Endothelial cell of umbilical vein (primary cell): ENCODE results near the gene TENT4A. TPM values are rescaled to one million over a fixed set of nuclear protein-coding genes. Genes with fewer than 3 reads are reported as not detected.

ENCODE experiments used
- BruUV-seq: library from RNA; stranded (reverse); fragments of 400-500 nt; replicated peaks from 2 replicates; lab custom pipeline; 2021; lab: Mats Ljungman, UMichigan
- CTCF ChIA-PET: fragments of 300-600, 350-600 bp; sonication (Branson Sonifier 250); formaldehyde crosslinking; loops from one replicate; lab custom pipeline; 2021; ENCODE audit warnings: antibody characterized with exemption, inconsistent platforms; lab: Charles Lee
- POLR2A ChIA-PET: fragments of 300-600, 350-600 bp; sonication (Branson Sonifier 250); formaldehyde crosslinking; loops from one replicate; lab custom pipeline; 2021; ENCODE audit warnings: antibody characterized with exemption, inconsistent platforms; lab: Charles Lee
- DNase-seq: peaks from one replicate; pipeline ENCODE4 v3.0.0-alpha.2; 2011; ENCODE audit warnings: low read depth, low spot score
- FAIRE-seq: peaks from 2 replicates; lab custom pipeline; 2011; peaks lifted over from hg19 to GRCh38; lab: Jason Lieb, UNC
- H2AFZ ChIP-seq: 2 replicates; pipeline ENCODE4 v1.6.0; 2012; ENCODE audit warnings: low read depth, low read length, control low read depth, inconsistent platforms
- H3K27ac ChIP-seq: 2 replicates; pipeline ENCODE4 v1.5.1; 2011; ENCODE audit warnings: low read depth, mild to moderate bottlenecking, control low read depth, low read length, moderate library complexity; ENCODE audit not compliant: insufficient read depth
- H3K27me3 ChIP-seq, 2 experiments: 2 replicates each; pipeline versions ENCODE4 v1.6.0 to v1.6.1; 2011; ENCODE audit warnings: low read length in 2 of 2, mixed read lengths in 1 of 2; ENCODE audit not compliant: control insufficient read depth in 2 of 2, insufficient read depth in 2 of 2
- H3K36me3 ChIP-seq, 2 experiments: 2 replicates in 1 of 2; 3 replicates in 1 of 2; pipeline ENCODE4 v1.5.1; 2011; ENCODE audit warnings: low read length in 2 of 2, mild to moderate bottlenecking in 1 of 2, moderate library complexity in 1 of 2; ENCODE audit not compliant: control insufficient read depth in 2 of 2, insufficient read depth in 2 of 2; ENCODE audit errors: extremely low read depth in 1 of 2
- H3K4me1 ChIP-seq: 3 replicates; pipeline ENCODE4 v1.5.1; 2011; ENCODE audit warnings: mild to moderate bottlenecking, low read length; ENCODE audit not compliant: control insufficient read depth, insufficient read depth; ENCODE audit errors: extremely low read depth
- H3K4me2 ChIP-seq: 2 replicates; pipeline ENCODE4 v1.6.1; 2011; ENCODE audit warnings: low read length, control low read depth, mixed read lengths; ENCODE audit not compliant: insufficient read depth
- H3K4me3 ChIP-seq, 3 experiments: fragments of 200-600 bp in 1 of 3; sonication (generic), shearing (Covaris generic) in 1 of 3; replicated peaks in 1 of 3; 2 replicates each; pipeline ENCODE4 v1.5.1; 2011 to 2016; ENCODE audit warnings: control low read depth in 3 of 3, low read length in 3 of 3, mild to moderate bottlenecking in 2 of 3, inconsistent platforms in 1 of 3, low read depth in 1 of 3, moderate library complexity in 1 of 3; ENCODE audit not compliant: insufficient read depth in 1 of 3
- H3K79me2 ChIP-seq: 2 replicates; pipeline ENCODE4 v1.6.0; 2012; ENCODE audit warnings: low read length, inconsistent platforms; ENCODE audit not compliant: control insufficient read depth, insufficient read depth
- H3K9ac ChIP-seq: replicated peaks from 2 replicates; pipeline ENCODE3; 2011; ENCODE audit warnings: low read length, control low read depth; ENCODE audit not compliant: insufficient read depth; ENCODE audit errors: extremely low read depth
- H3K9me1 ChIP-seq: replicated peaks from 3 replicates; pipeline ENCODE4 v1.6.0; 2011; ENCODE audit warnings: mild to moderate bottlenecking, low read length; ENCODE audit not compliant: control insufficient read depth, insufficient read depth; ENCODE audit errors: extremely low read depth
- H3K9me3 ChIP-seq: replicated peaks from 2 replicates; pipeline ENCODE4 v1.5.1; 2012; ENCODE audit warnings: low read length, inconsistent platforms; ENCODE audit not compliant: control insufficient read depth, insufficient read depth
- H4K20me1 ChIP-seq: replicated peaks from 2 replicates; pipeline ENCODE3; 2011; ENCODE audit warnings: mild to moderate bottlenecking, low read length; ENCODE audit not compliant: control insufficient read depth, insufficient read depth; ENCODE audit errors: extremely low read depth
- CTCF ChIP-seq, 2 donors: IDR thresholded peaks; 1 replicate in 1 of 2; 2 replicates in 1 of 2; pipeline ENCODE4 v1.5.1; 2011; ENCODE audit warnings: low read length in 2 of 2, mild to moderate bottlenecking in 2 of 2, moderate library complexity in 2 of 2, control low read depth in 1 of 2, inconsistent platforms in 1 of 2, low read depth in 1 of 2; ENCODE audit not compliant: insufficient read depth in 1 of 2; ENCODE audit errors: extremely low read depth in 1 of 2
- EZH2 ChIP-seq: IDR thresholded peaks from 2 replicates; pipeline ENCODE4 v1.6.1; 2012; ENCODE audit warnings: borderline replicate concordance, low read depth, mild to moderate bottlenecking, moderate library complexity, low read length, inconsistent platforms; ENCODE audit not compliant: severe bottlenecking
- FOS ChIP-seq: IDR thresholded peaks from 2 replicates; pipeline ENCODE4 v1.6.1; 2011; ENCODE audit warnings: mild to moderate bottlenecking, low read length, moderate library complexity, borderline replicate concordance; ENCODE audit not compliant: insufficient read depth
- JUN ChIP-seq: IDR thresholded peaks from 2 replicates; pipeline ENCODE4 v1.6.1; 2011; ENCODE audit warnings: borderline replicate concordance, low read depth; ENCODE audit not compliant: insufficient read length, insufficient read depth
- MAX ChIP-seq: IDR thresholded peaks from 2 replicates; pipeline ENCODE4 v1.6.1; 2011; ENCODE audit not compliant: insufficient read depth, insufficient read length
- MYC ChIP-seq: IDR thresholded peaks from one replicate; pipeline ENCODE4 v1.6.1; 2011; ENCODE audit warnings: mild to moderate bottlenecking, low read depth, low read length
- POLR2A ChIP-seq: IDR thresholded peaks from 2 replicates; pipeline ENCODE4 v1.6.1; 2012; ENCODE audit warnings: low read depth, mild to moderate bottlenecking, control low read depth, low read length
- POLR2AphosphoS5 ChIP-seq: IDR thresholded peaks from 2 replicates; pipeline ENCODE4 v1.6.1; 2012; ENCODE audit warnings: low read depth, mild to moderate bottlenecking, control low read depth, low read length, moderate library complexity; ENCODE audit not compliant: insufficient read depth
- dilution Hi-C: fragments of 300-500 bp; cut with MboI; formaldehyde crosslinking; loops from one replicate; pipeline ENCODE4 v1.15.0; 2019; ENCODE audit warnings: low sequenced_read_pairs; ENCODE audit not compliant: extremely low pct_ligation_motif_present
- intact Hi-C: fragments of 100-400 bp; cut with micrococcal nuclease; formaldehyde crosslinking; loops from one replicate; pipeline ENCODE4 v1.10.0; 2022
- polyA plus RNA-seq, 4 experiments: library from polyadenylated mRNA; depleted of rRNA in 3 of 4; stranded (reverse) in 3 of 4; unstranded in 1 of 4; fragments of >200 nt; gene quantifications; 2 replicates each; pipeline versions ENCODE4 v1.2.1 to v1.2.3, GENCODE V29; 2011 to 2012; ENCODE audit warnings: missing spikeins in 1 of 4
- total RNA-seq: library from RNA; stranded (reverse); gene quantifications from 2 replicates; pipeline ENCODE4 v1.2.3, GENCODE V29; 2021

The TENT4A gene
- total and polyA plus RNA-seq, 2 donors (not counting 3 experiments of a cell fraction or from before 2014, with no cell fraction given) = 10.2 to 35.4 TPM

DNA sequence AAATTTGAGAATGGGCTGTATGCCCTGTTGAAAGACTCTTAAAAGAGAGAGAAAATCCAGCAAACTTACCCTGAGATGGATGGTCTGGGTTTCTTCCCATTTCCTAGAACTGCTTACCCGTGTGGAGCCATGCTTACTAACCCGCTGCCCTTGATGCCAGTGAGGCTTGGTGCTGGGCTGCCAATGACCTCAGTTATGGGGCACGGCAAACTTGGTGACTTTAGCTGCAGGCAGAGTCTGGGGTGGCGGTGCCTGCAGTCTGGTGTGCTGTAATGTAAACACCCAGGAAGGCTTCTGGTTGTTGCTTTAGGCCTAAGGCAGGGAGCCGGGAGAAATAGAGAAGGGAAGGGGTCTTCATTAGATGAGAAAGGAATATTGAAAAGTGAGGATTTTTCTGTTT lies 7.3 kb upstream of the TENT4A start:
- H3K4me3 ChIP-seq = no peak overlapping the region
- no peak overlapping the region for H2AFZ ChIP-seq
- no peaks in the 10 kb centered on the region for H3K9me3 ChIP-seq
- intact Hi-C loops (no loop called here), dilution Hi-C loops (no loop called here)
- no peaks in the 10 kb centered on the region for H3K4me1 ChIP-seq
- no peaks in the 10 kb centered on the region for H3K27me3 ChIP-seq
- DNase-seq (no peak), FAIRE-seq (no peak)
- no peak for TF ChIP-seq POLR2A
- TF ChIP-seq FOS = no peak
- TF ChIP-seq CTCF (IDR thresholded peaks at IDR 0.05; ENCODE audit: extremely low read depth in 1 of 2, insufficient read depth in 1 of 2, low read depth in 1 of 2, low read length in 2 of 2) = no peak
- no peak for TF ChIP-seq JUN
- no peak for TF ChIP-seq POLR2AphosphoS5
- TF ChIP-seq EZH2 = no peak
- TF ChIP-seq MAX = no peak
- TF ChIP-seq MYC = no peak
- H3K9me1 ChIP-seq = no peaks in the 10 kb centered on the region
- POLR2A ChIA-PET = no interaction called here
- no TSS peak for BruUV-seq
- no peaks in the 10 kb centered on the region for H3K36me3 ChIP-seq
- H3K27ac ChIP-seq = no peak overlapping the region
- H4K20me1 ChIP-seq = no peaks in the 10 kb centered on the region
- no peaks in the 10 kb centered on the region for H3K79me2 ChIP-seq
- CTCF ChIA-PET = no interaction called here
- no peak overlapping the region for H3K4me2 ChIP-seq
- no peak overlapping the region for H3K9ac ChIP-seq
